Fibroblast of the aortic adventitia (primary cell): ENCODE data around the gene RASAL2. TPM values are rescaled to one million over a fixed set of nuclear protein-coding genes. Genes with fewer than 3 reads are reported as not detected.

Source experiments
- DNase-seq: peaks from one replicate; pipeline ENCODE4 v3.0.0-alpha.2; 2010; ENCODE audit warnings: low read depth
- H3K4me3 ChIP-seq: 2 replicates; pipeline ENCODE4 v1.5.1; 2011; ENCODE audit warnings: low read depth, mild to moderate bottlenecking, control low read depth, low read length, moderate library complexity
- total RNA-seq: library from RNA; depleted of rRNA; stranded (reverse); fragments of >200 nt; gene quantifications from 2 replicates; pipeline ENCODE4 v1.2.3, GENCODE V29; 2012; ENCODE audit warnings: low replicate concordance
- TF ChIP-seq, protein P1 (sequence below): IDR thresholded peaks from 2 replicates; pipeline ENCODE4 v1.5.1; 2011; ENCODE audit warnings: mild to moderate bottlenecking, low read length, control low read depth, inconsistent platforms; ENCODE audit not compliant: insufficient read depth

RASAL2 gene
- total RNA-seq, 1 donor = 30.5 TPM

DNA sequence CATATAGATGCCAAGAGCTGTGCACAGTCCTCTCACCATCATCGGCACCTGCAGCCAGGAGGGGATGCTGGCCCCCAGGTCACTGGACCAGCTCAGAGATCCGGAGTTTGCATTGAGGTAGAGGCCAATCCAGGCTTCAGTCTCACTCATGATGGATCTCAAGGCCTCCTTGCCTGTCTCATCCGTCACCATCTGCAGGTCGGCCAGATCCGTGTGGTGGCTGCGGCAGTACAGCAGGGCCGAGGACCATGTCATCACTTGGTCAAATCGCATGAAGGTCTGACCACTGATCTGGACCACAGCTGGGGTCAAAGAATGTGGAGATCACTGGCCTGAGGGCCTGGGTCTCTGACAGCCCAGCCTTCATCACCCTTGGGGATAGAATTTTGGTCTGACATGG is 396.2 kb downstream of the RASAL2 start:
- DNase-seq = no peak
- TF ChIP-seq, protein P1, sequence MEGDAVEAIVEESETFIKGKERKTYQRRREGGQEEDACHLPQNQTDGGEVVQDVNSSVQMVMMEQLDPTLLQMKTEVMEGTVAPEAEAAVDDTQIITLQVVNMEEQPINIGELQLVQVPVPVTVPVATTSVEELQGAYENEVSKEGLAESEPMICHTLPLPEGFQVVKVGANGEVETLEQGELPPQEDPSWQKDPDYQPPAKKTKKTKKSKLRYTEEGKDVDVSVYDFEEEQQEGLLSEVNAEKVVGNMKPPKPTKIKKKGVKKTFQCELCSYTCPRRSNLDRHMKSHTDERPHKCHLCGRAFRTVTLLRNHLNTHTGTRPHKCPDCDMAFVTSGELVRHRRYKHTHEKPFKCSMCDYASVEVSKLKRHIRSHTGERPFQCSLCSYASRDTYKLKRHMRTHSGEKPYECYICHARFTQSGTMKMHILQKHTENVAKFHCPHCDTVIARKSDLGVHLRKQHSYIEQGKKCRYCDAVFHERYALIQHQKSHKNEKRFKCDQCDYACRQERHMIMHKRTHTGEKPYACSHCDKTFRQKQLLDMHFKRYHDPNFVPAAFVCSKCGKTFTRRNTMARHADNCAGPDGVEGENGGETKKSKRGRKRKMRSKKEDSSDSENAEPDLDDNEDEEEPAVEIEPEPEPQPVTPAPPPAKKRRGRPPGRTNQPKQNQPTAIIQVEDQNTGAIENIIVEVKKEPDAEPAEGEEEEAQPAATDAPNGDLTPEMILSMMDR = no peak
- no peak overlapping the region for H3K4me3 ChIP-seq

DNA sequence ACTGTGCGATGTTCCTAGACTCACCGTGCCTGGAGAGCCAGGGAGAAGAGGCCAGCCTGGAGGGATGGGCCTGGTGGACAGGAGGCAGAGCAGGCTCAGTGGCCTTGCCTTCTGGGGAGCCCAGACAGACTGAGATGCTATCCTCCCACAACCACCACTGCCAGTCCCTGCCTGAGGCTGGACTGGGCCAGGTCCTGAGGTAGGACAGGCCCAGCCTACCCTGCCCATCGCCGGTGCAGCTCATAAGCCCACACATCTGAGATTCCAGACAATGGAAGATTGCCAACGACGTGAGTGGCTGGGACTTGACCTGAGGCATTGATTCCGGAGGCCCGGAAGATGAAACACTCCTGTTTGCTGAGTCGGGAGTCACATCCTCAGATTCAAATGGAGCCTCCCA is 397.1 kb downstream of the RASAL2 start:
- no peak overlapping the region for H3K4me3 ChIP-seq
- no peak for DNase-seq
- TF ChIP-seq, protein P1 = no peak

DNA sequence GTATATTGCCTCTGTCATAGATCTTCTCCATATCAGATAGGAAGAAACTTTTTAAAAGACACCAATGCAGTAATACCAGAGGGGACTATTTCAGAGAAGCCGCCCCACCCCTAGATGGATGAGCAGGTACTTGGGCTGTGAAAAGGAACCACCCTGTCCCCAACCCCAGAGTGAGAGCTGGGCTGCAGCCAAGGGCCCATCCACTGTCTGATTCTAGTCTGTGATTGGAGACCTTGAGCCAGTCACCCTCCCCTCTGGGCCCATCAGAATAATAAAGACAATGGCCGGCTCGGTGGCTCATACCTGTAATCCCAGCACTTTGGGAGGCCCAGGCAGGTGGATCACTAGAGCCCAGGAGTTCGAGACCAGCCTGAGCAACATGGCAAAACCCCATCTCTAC is 397.8 kb downstream of the RASAL2 start:
- DNase-seq = no peak
- TF ChIP-seq, protein P1 = no peak

DNA sequence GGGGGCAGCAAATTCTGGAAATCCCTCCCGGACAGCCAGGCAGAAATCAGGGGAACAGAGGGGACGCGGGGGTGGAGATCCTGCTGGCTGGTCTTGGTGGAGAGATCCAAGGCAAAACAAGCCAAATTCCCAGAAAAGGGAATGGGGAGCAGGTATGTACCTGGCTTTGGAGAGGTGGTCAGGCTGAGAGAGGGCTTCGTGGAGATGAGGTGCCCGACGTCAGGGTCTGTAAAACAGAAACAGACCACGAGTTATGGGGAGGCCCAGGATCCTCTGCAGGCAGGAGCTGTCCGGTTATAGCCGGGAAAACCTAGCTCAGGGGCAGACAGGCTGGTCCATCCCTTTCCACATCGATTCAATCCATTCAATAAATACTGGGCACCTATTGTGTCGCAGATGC is 398.4 kb downstream of the RASAL2 start:
- TF ChIP-seq, protein P1 = no peak
- H3K4me3 ChIP-seq = no peak overlapping the region
- DNase-seq = no peak

More for the DNA sequence above, 397.8 kb downstream of the RASAL2 start:
- no peak overlapping the region for H3K4me3 ChIP-seq

DNA sequence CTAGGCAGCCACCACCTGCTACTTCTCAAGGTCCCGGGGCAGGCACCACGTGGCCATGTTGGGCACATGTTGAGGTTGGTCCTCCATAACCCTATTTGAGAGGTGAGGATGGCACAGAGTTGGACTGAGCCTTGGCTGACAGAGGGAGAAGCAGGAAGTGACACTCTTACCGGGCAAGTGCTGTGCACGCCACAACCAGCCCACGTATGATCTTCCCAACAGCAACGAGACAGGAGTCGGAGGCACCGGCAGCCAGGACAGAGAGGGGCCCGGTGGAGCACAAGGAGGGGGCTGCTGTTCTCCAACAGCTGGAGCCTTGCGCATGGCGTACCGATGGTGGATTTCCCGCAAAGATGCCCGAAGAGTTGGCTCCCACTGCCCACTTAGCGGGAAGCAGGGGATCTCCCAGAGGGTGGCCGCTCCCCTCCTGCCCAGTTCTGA is 399.4 kb downstream of the RASAL2 start:
- no peak for DNase-seq
- H3K4me3 ChIP-seq = no peak overlapping the region

DNA sequence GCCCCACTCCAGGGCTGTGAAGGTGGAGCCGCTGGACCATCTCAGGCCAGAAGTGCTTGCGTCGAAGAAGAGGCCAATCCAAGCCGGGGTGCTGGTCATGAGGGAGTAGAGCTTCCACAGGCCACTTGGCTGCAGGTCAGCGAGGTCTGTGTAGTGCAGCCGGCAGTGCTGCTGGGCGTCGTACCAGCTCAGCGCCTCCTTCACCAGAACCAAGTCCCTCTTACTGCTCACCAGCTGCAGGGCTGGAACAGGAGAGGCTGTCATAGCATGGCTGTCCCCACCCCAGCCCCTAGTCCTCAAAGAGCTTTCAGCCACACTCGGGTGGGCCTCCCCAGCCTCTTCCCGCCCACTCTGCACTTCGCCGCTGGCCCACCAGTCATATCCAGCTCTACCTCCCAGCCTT is 400.7 kb downstream of the RASAL2 start:
- no peak for DNase-seq
- TF ChIP-seq, protein P1 = no peak
- H3K4me3 ChIP-seq = no peak overlapping the region

More for the DNA sequence above, 399.4 kb downstream of the RASAL2 start:
- TF ChIP-seq, protein P1 = no peak

DNA sequence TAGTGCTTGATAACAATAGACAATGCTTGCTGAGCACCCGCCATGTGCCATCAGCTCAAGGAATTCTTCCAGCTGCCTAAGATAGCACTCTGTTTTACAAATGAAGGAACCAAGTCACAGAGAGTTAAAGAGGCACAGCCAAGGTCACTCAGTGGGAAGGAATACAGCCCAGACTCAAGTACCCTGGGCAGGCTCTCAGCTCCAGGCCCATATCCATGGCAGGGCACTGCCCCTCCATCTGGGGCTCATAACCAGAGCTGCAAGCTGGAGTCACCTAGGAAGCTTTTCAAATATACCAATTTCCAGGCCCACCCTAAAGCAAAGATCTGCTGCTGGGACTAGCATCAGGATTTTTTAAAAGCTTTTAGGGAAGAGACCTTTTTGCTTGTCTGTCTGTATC is 401.3 kb downstream of the RASAL2 start:
- DNase-seq = no peak
- H3K4me3 ChIP-seq = no peak overlapping the region
- TF ChIP-seq, protein P1 = no peak
